HEK293 (cell line): ENCODE measurements around the gene B4GALT7.
"Not testable (repeated sequence)": the region's sequence is repeated elsewhere in the genome, so short reads cannot be mapped to it uniquely, and the experiment has no call there.

ENCODE experiments used
- CTCF ChIP-seq: fragments of 450-650 bp; formaldehyde crosslinking; IDR thresholded peaks from 2 replicates; pipeline ENCODE4 v1.5.1; 2016; ENCODE audit warnings: missing biosample characterization, missing genetic modification characterization
- GLIS2 ChIP-seq: fragments of 450-650 bp; formaldehyde crosslinking; IDR thresholded peaks from 2 replicates; pipeline ENCODE4 v1.5.1; 2016; ENCODE audit warnings: missing biosample characterization, missing genetic modification characterization
- OSR2 ChIP-seq: fragments of 450-650 bp; formaldehyde crosslinking; IDR thresholded peaks from 2 replicates; pipeline ENCODE4 v1.5.1; 2016; ENCODE audit warnings: missing biosample characterization, missing genetic modification characterization
- REST ChIP-seq: fragments of 450-650 bp; formaldehyde crosslinking; IDR thresholded peaks from 2 replicates; pipeline ENCODE4 v1.5.1; 2016; ENCODE audit warnings: missing biosample characterization, missing genetic modification characterization
- TSHZ1 ChIP-seq: fragments of 450-650 bp; formaldehyde crosslinking; IDR thresholded peaks from 2 replicates; pipeline ENCODE4 v1.5.1; 2016; ENCODE audit warnings: missing biosample characterization, missing genetic modification characterization, borderline replicate concordance
- ZFP37 ChIP-seq: fragments of 450-650 bp; formaldehyde crosslinking; IDR thresholded peaks from 2 replicates; pipeline ENCODE4 v1.5.1; 2016; ENCODE audit warnings: missing biosample characterization, missing genetic modification characterization
- ZNF169 ChIP-seq: fragments of 450-650 bp; formaldehyde crosslinking; IDR thresholded peaks from 2 replicates; pipeline ENCODE4 v1.5.1; 2016; ENCODE audit warnings: missing biosample characterization, missing genetic modification characterization
- ZNF184 ChIP-seq: fragments of 450-650 bp; IDR thresholded peaks from 2 replicates; pipeline ENCODE4 v1.5.1; 2018; ENCODE audit warnings: missing biosample characterization, mild to moderate bottlenecking, missing genetic modification characterization
- ZNF214 ChIP-seq: fragments of 450-650 bp; formaldehyde crosslinking; IDR thresholded peaks from 2 replicates; pipeline ENCODE4 v1.5.1; 2017; ENCODE audit warnings: missing biosample characterization, mild to moderate bottlenecking, missing genetic modification characterization, borderline replicate concordance
- ZNF26 ChIP-seq: fragments of 450-650 bp; formaldehyde crosslinking; IDR thresholded peaks from 2 replicates; pipeline ENCODE4 v1.5.1; 2016; ENCODE audit warnings: missing biosample characterization, missing genetic modification characterization
- ZNF391 ChIP-seq: fragments of 450-650 bp; formaldehyde crosslinking; IDR thresholded peaks from 2 replicates; pipeline ENCODE4 v1.5.1; 2016; ENCODE audit warnings: low read depth, missing biosample characterization, missing genetic modification characterization, borderline replicate concordance
- ZNF664 ChIP-seq: fragments of 450-650 bp; formaldehyde crosslinking; IDR thresholded peaks from 2 replicates; pipeline ENCODE4 v1.5.1; 2016; ENCODE audit warnings: missing biosample characterization, missing genetic modification characterization
- ZNF843 ChIP-seq: fragments of 450-650 bp; formaldehyde crosslinking; IDR thresholded peaks from 2 replicates; pipeline ENCODE4 v1.5.1; 2016; ENCODE audit warnings: missing biosample characterization, missing genetic modification characterization

GRCh38 chr5:177634912-177635311, 35.0 kb downstream of the B4GALT7 start:
- not testable (repeated sequence) for TF ChIP-seq ZNF843 (tag by site-specific recombination); ZNF26 (tag by site-specific recombination); OSR2 (tag by site-specific recombination); ZNF184; ZNF391; ZNF664; CTCF (tag by site-specific recombination); TSHZ1; GLIS2 (tag by site-specific recombination); ZFP37 (tag by site-specific recombination); REST (tag by site-specific recombination); ZNF214 (tag by site-specific recombination); ZNF169
